Epidermal melanocyte (primary cell): Measurements from ENCODE around the gene BACE1.
"Not testable (repeated sequence)": the region's sequence is repeated elsewhere in the genome, so short reads cannot be mapped to it uniquely, and the experiment has no call there.

Experiments used
- DNase-seq: peaks from one replicate; pipeline ENCODE4 v3.0.0; 2011; ENCODE audit warnings: low spot score; ENCODE audit not compliant: insufficient read length

BACE1 gene

GRCh38 chr11:117316197-117316961, at the start of gene BACE1:
Gene BACE1 (minus strand): TSS chr11:117316256. CDS start chr11:117315795, 461 bp downstream.
- DNase-seq: peak; percentile 94

GRCh38 chr11:117361432-117361831, 45.4 kb upstream of the BACE1 start:
- no peak for DNase-seq

GRCh38 chr11:117356126-117356890, 40.3 kb upstream of the BACE1 start:
- DNase-seq: no peak

- no peak for DNase-seq
Measured at GRCh38 chr11:117354550-117354949, 38.5 kb upstream of the BACE1 start.

- no peak for DNase-seq
Measured at GRCh38 chr11:117345039-117345438, 29.0 kb upstream of the BACE1 start.

GRCh38 chr11:117337076-117337475, 21.0 kb upstream of the BACE1 start:
- DNase-seq: no peak

GRCh38 chr11:117335399-117335798, 19.3 kb upstream of the BACE1 start:
- DNase-seq: no peak

GRCh38 chr11:117334896-117335295, 18.8 kb upstream of the BACE1 start:
- no peak for DNase-seq

- DNase-seq: no peak
Measured at GRCh38 chr11:117333917-117334316, 17.9 kb upstream of the BACE1 start.

GRCh38 chr11:117332843-117333242, 16.8 kb upstream of the BACE1 start:
- no peak for DNase-seq

- no peak for DNase-seq
Measured at GRCh38 chr11:117328375-117329010, 12.4 kb upstream of the BACE1 start.

- peak; percentile 98 for DNase-seq
Measured at GRCh38 chr11:117327567-117328374, 11.7 kb upstream of the BACE1 start, which contains the start of gene CEP164. Gene CEP164 (plus strand): TSS chr11:117327854. CDS start chr11:117338587, 10,733 bp downstream.

- not testable (repeated sequence) for DNase-seq
Measured at GRCh38 chr11:117327255-117327566, 11.2 kb upstream of the BACE1 start.

GRCh38 chr11:117319214-117319840, 3.3 kb upstream of the BACE1 start:
- no peak for DNase-seq

- DNase-seq: no peak
Measured at GRCh38 chr11:117318738-117319137, 2.7 kb upstream of the BACE1 start.

- no peak for DNase-seq
Measured at GRCh38 chr11:117315285-117316196, 515 bp downstream of the BACE1 start.

- DNase-seq: no peak
Measured at GRCh38 chr11:117314840-117315239, 1.2 kb downstream of the BACE1 start.

- DNase-seq: no peak
Measured at GRCh38 chr11:117313828-117314768, 2.0 kb downstream of the BACE1 start.

- no peak for DNase-seq
Measured at GRCh38 chr11:117313091-117313490, 3.0 kb downstream of the BACE1 start.
